ENCODE results near the gene CARMIL1.

Gene CARMIL1

DNA sequence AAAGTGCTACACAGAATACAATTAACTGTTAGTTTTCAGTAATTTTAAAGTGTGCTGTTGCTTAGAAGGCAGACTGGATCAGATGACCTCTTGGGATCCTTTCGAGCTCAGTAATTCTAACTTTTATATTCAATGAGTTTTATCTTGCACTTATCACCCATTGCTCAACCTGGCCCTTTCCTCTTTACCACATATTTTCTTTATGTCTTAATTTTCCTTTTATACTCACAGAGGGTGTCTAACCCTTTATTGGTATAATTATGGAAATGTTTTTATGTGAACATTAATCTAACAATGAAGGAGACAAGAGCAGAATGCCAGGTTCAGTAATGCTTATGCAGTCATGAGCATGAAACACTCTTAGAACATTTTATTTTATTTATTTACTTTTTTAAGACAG, 39.7 kb upstream of the CARMIL1 start:
- Histone ChIP-seq H3K36me3 (ENCODE audit: insufficient read depth, low read length) (no peaks in the 10 kb centered on the region), H3K4me3 (ENCODE audit: low read length, poor library complexity, severe bottlenecking) (no peak overlapping the region), H4K20me1 (ENCODE audit: insufficient read depth, low read length, poor library complexity, severe bottlenecking) (no peaks in the 10 kb centered on the region), H3F3A (ENCODE audit: low read depth) (no peaks in the 10 kb centered on the region), H3K4me2 (ENCODE audit: low read depth, low read length, poor library complexity, severe bottlenecking) (no peak overlapping the region), H2AFZ (ENCODE audit: low read length) (no peak overlapping the region), H3K9me2 (replicated peaks; ENCODE audit: low read depth, low read length) (no peaks in the 10 kb centered on the region), H3K9ac (ENCODE audit: low read depth, low read length, poor library complexity, severe bottlenecking) (no peak overlapping the region), H3K79me2 (ENCODE audit: insufficient read depth, low read length) (no peaks in the 10 kb centered on the region), H3K4me1 (ENCODE audit: insufficient read depth, low read length, poor library complexity, severe bottlenecking) (no peaks in the 10 kb centered on the region), H3K27me3 (ENCODE audit: insufficient read depth, low read length, poor library complexity, severe bottlenecking) (no peaks in the 10 kb centered on the region), H3K9me3 (ENCODE audit: insufficient read depth, low read depth, low read length) (no peaks in the 10 kb centered on the region)
- TF ChIP-seq EZH2phosphoT487 (IDR thresholded peaks at IDR 0.05; ENCODE audit: borderline replicate concordance), result no peak
- TF ChIP-seq, protein P1, sequence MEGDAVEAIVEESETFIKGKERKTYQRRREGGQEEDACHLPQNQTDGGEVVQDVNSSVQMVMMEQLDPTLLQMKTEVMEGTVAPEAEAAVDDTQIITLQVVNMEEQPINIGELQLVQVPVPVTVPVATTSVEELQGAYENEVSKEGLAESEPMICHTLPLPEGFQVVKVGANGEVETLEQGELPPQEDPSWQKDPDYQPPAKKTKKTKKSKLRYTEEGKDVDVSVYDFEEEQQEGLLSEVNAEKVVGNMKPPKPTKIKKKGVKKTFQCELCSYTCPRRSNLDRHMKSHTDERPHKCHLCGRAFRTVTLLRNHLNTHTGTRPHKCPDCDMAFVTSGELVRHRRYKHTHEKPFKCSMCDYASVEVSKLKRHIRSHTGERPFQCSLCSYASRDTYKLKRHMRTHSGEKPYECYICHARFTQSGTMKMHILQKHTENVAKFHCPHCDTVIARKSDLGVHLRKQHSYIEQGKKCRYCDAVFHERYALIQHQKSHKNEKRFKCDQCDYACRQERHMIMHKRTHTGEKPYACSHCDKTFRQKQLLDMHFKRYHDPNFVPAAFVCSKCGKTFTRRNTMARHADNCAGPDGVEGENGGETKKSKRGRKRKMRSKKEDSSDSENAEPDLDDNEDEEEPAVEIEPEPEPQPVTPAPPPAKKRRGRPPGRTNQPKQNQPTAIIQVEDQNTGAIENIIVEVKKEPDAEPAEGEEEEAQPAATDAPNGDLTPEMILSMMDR (conservative IDR thresholded peaks at IDR 0.05; ENCODE audit: low read length), result no peak

DNA sequence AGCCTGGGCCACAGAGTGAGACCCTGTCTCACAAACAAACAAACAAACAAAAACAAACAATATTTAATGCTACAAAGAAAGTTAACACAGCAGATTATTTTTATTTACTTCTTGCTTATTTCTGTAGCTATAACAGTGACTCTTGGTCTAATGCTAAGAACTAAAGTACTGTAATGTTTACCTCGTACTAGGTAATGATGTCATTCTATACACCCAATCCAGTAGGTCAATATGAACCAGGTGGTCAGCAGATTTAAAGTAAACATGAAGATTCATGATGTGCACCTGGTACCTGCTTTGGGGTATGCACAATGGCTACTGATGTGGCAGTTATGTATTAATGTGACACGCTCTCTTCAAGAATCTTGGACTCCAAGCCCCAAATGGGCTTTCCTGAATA, 36.6 kb upstream of the CARMIL1 start:
- Histone ChIP-seq H3K4me1 (ENCODE audit: insufficient read depth, low read length, poor library complexity, severe bottlenecking) (no peaks in the 10 kb centered on the region), H3K79me2 (ENCODE audit: insufficient read depth, low read length) (no peaks in the 10 kb centered on the region), H3K9me2 (replicated peaks; ENCODE audit: low read depth, low read length) (no peaks in the 10 kb centered on the region), H3K4me2 (ENCODE audit: low read depth, low read length, poor library complexity, severe bottlenecking) (no peak overlapping the region), H3K36me3 (ENCODE audit: insufficient read depth, low read length) (no peaks in the 10 kb centered on the region), H3K9me3 (ENCODE audit: insufficient read depth, low read depth, low read length) (no peaks in the 10 kb centered on the region), H3K27me3 (ENCODE audit: insufficient read depth, low read length, poor library complexity, severe bottlenecking) (no peaks in the 10 kb centered on the region), H3F3A (ENCODE audit: low read depth) (no peaks in the 10 kb centered on the region), H3K9ac (ENCODE audit: low read depth, low read length, poor library complexity, severe bottlenecking) (no peak overlapping the region), H3K4me3 (ENCODE audit: low read length, poor library complexity, severe bottlenecking) (no peak overlapping the region), H4K20me1 (ENCODE audit: insufficient read depth, low read length, poor library complexity, severe bottlenecking) (no peaks in the 10 kb centered on the region), H2AFZ (ENCODE audit: low read length) (no peak overlapping the region)
- TF ChIP-seq EZH2phosphoT487 (IDR thresholded peaks at IDR 0.05; ENCODE audit: borderline replicate concordance), result no peak
- TF ChIP-seq, protein P1 (conservative IDR thresholded peaks at IDR 0.05; ENCODE audit: low read length), result no peak

DNA sequence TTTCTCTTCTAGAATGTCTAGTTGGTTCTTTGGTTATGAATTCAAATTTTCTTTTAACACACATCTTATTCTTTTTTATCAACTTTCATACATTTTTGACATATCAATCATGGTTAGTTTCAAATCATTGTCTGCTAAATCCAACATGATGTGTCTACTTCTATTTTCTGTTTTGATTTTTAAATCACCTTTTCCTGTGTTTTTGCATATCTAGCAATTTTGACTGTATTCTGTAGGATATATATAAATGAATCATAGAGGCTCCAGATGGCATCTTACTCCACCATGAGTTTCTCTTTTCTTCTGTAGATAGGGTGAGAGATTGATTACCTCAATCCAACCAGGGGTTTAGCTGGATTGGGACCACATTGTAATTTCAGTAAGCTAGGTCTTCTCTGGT, 34.3 kb upstream of the CARMIL1 start:
- Histone ChIP-seq H3K79me2 (ENCODE audit: insufficient read depth, low read length) (no peaks in the 10 kb centered on the region), H2AFZ (ENCODE audit: low read length) (no peak overlapping the region), H3K27me3 (ENCODE audit: insufficient read depth, low read length, poor library complexity, severe bottlenecking) (no peaks in the 10 kb centered on the region), H3K9me3 (ENCODE audit: insufficient read depth, low read depth, low read length) (no peaks in the 10 kb centered on the region), H3K36me3 (ENCODE audit: insufficient read depth, low read length) (no peaks in the 10 kb centered on the region), H3K4me3 (ENCODE audit: low read length, poor library complexity, severe bottlenecking) (no peak overlapping the region), H3K9ac (ENCODE audit: low read depth, low read length, poor library complexity, severe bottlenecking) (no peak overlapping the region), H3K4me1 (ENCODE audit: insufficient read depth, low read length, poor library complexity, severe bottlenecking) (no peaks in the 10 kb centered on the region), H4K20me1 (ENCODE audit: insufficient read depth, low read length, poor library complexity, severe bottlenecking) (no peaks in the 10 kb centered on the region), H3K4me2 (ENCODE audit: low read depth, low read length, poor library complexity, severe bottlenecking) (no peak overlapping the region), H3K9me2 (replicated peaks; ENCODE audit: low read depth, low read length) (no peaks in the 10 kb centered on the region), H3F3A (ENCODE audit: low read depth) (no peaks in the 10 kb centered on the region)
- TF ChIP-seq EZH2phosphoT487 (IDR thresholded peaks at IDR 0.05; ENCODE audit: borderline replicate concordance), result no peak
- TF ChIP-seq, protein P1 (conservative IDR thresholded peaks at IDR 0.05; ENCODE audit: low read length), result no peak
